ENCODE measurements around the gene HS2ST1.
"Not testable (repeated sequence)": the region's sequence is repeated elsewhere in the genome, so short reads cannot be mapped to it uniquely, and the experiment has no call there.

HS2ST1 gene

DNA sequence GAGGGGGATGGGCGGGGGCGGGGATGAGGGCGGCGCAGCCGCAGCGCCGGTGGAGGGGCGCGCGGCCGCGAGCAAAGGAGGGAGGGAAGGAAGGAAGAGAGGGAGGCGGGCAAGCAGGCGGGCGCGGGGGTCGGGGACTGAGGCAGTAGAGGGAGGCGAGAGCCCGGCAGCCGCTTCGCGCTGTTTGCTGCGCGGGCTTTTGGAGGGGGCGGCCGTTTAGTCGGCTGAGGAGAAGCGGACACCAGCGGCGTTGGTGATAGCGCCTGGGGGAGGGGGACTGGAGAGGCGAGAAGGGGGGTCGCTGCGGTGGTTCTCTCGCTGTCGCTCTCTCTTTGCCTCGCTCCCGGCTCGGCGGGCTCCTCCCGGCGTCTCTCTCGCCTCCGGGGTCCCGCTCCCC, at the start of gene HS2ST1:
HS2ST1 (plus strand) TSS at position 35 of the 397 bp plus-strand sequence.
- peak; percentile 74 for TF ChIP-seq POLR2A (IDR thresholded peaks at IDR 0.05; ENCODE audit: low read depth, low read length)
- FAIRE-seq (no peak), DNase-seq (ENCODE audit: insufficient read length, low spot score) (no peak)

GRCh38 chr1:86865973-86866637, 48.3 kb upstream of the HS2ST1 start:
- FAIRE-seq (no peak), DNase-seq (ENCODE audit: insufficient read length, low spot score) (no peak)
- TF ChIP-seq POLR2A (IDR thresholded peaks at IDR 0.05; ENCODE audit: low read depth, low read length), result no peak

GRCh38 chr1:86866665-86867064, 47.8 kb upstream of the HS2ST1 start:
- FAIRE-seq (peak; percentile 58), DNase-seq (ENCODE audit: insufficient read length, low spot score) (no peak)
- no peak for TF ChIP-seq POLR2A (IDR thresholded peaks at IDR 0.05; ENCODE audit: low read depth, low read length)

GRCh38 chr1:86867278-86867677, 47.2 kb upstream of the HS2ST1 start:
- FAIRE-seq; DNase-seq (ENCODE audit: insufficient read length, low spot score): not testable (repeated sequence)

- DNase-seq (ENCODE audit: insufficient read length, low spot score) (no peak), FAIRE-seq (peak; percentile 74)
- no peak for TF ChIP-seq POLR2A (IDR thresholded peaks at IDR 0.05; ENCODE audit: low read depth, low read length)
These were observed 46.0 kb upstream of the HS2ST1 start for GRCh38 chr1:86868477-86868876.

GRCh38 chr1:86871001-86871400, 43.4 kb upstream of the HS2ST1 start:
- DNase-seq (ENCODE audit: insufficient read length, low spot score) (no peak), FAIRE-seq (no peak)
- TF ChIP-seq POLR2A (IDR thresholded peaks at IDR 0.05; ENCODE audit: low read depth, low read length), result no peak

DNA sequence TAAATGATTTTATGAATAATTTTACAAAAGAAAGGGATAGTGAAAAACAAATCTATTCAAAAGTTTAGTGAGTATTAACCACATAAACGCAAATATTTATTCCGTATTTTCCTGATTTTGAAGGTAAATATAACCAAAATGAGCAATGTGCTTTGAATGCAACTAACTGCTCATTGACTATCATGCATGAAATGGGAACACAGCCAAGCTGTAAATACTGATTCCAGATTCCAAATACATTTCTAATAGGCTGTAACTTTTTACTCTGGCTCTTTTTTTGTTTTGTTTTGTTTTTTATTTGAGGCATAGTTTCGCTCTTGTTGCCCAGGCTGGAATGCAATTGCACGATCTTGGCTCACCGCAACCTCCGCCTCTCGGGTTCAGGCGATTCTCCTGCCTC, 42.3 kb upstream of the HS2ST1 start:
- TF ChIP-seq POLR2A (IDR thresholded peaks at IDR 0.05; ENCODE audit: low read depth, low read length), result no peak
- DNase-seq (ENCODE audit: insufficient read length, low spot score) (no peak), FAIRE-seq (peak; percentile 61)

DNA sequence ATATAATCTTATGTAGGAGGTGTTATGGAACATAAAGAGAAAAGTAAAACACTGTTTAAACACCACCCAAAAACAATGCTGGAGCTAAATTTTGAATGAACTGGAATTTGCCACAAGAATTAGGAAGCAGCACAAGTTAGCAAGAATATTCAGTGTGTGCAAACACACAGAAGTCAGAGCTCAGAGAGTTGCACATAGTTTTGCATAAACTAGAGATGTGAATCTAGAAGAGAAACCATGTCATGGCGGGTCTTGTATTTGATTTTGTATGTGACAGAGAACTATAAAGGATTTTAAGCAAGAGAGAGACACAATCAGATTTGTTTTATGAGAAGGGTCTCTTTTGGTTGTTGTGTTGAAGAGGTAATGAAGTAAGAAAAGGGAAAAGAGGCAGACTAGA, 38.7 kb upstream of the HS2ST1 start:
- TF ChIP-seq POLR2A (IDR thresholded peaks at IDR 0.05; ENCODE audit: low read depth, low read length), result no peak
- FAIRE-seq, result no peak
- no peak for DNase-seq (ENCODE audit: insufficient read length, low spot score)

GRCh38 chr1:86887479-86888162, 26.8 kb upstream of the HS2ST1 start:
- FAIRE-seq, result no peak
- no peak for DNase-seq (ENCODE audit: insufficient read length, low spot score)
- no peak for TF ChIP-seq POLR2A (IDR thresholded peaks at IDR 0.05; ENCODE audit: low read depth, low read length)

DNA sequence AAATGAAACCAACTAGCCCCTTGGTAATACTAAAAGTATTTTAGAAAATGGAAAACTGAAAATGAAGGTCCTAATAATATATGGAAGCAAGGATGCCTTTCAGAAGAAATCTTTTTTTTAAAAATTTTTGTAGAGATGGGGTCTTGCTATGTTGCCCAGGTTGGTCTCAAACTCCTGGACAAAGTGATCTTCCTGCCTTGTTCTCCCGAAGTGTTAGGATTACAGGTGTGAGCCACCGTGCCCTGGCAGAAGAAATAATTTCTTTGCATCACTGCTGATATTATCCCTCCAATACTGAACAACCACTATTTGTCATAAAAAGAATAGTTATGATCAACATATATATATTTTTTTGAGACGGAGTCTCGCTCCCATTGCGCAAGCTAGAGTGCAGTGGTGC, 26.1 kb upstream of the HS2ST1 start:
- FAIRE-seq (no peak), DNase-seq (ENCODE audit: insufficient read length, low spot score) (no peak)
- no peak for TF ChIP-seq POLR2A (IDR thresholded peaks at IDR 0.05; ENCODE audit: low read depth, low read length)

DNA sequence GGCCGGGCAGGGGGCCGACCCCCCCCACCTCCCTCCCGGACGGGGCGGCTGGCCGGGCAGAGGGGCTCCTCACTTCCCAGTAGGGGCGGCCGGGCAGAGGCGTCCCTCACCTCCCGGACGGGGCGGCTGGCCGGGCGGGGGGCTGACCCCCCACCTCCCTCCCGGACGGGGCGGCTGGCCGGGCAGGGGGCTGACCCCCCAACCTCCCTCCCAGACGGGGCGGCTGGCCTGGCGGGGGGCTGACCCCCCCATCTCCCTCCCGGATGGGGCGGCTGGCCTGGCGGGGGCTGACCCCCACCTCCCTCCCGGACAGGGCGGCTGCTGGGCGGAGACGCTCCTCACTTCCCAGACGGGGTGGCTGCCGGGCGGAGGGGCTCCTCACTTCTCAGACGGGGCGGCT, 15.0 kb upstream of the HS2ST1 start:
- DNase-seq (ENCODE audit: insufficient read length, low spot score); FAIRE-seq: not testable (repeated sequence)

GRCh38 chr1:86905875-86906274, 8.6 kb upstream of the HS2ST1 start:
- DNase-seq (ENCODE audit: insufficient read length, low spot score) (no peak), FAIRE-seq (no peak)
- no peak for TF ChIP-seq POLR2A (IDR thresholded peaks at IDR 0.05; ENCODE audit: low read depth, low read length)

- TF ChIP-seq POLR2A (IDR thresholded peaks at IDR 0.05; ENCODE audit: low read depth, low read length), result no peak
- FAIRE-seq (no peak), DNase-seq (ENCODE audit: insufficient read length, low spot score) (no peak)
These were observed 8.0 kb upstream of the HS2ST1 start for GRCh38 chr1:86906419-86906818.

- no peak for TF ChIP-seq POLR2A (IDR thresholded peaks at IDR 0.05; ENCODE audit: low read depth, low read length)
- DNase-seq (ENCODE audit: insufficient read length, low spot score) (no peak), FAIRE-seq (no peak)
These were observed 2.0 kb upstream of the HS2ST1 start for GRCh38 chr1:86912281-86912900.

- TF ChIP-seq POLR2A (IDR thresholded peaks at IDR 0.05; ENCODE audit: low read depth, low read length), result no peak
- DNase-seq (ENCODE audit: insufficient read length, low spot score) (no peak), FAIRE-seq (no peak)
These were observed 988 bp upstream of the HS2ST1 start for GRCh38 chr1:86913399-86913895.
